Activated gamma-delta T cell treated with anti-CD3 and anti-CD28 coated beads, Interleukin-2, amount 50 U/mL, for 16 hours (primary cell): Measurements from ENCODE around the gene CNKSR3.
"Not testable (repeated sequence)": the region's sequence is repeated elsewhere in the genome, so short reads cannot be mapped to it uniquely, and the experiment has no call there.

Experiments used
- DNase-seq: peaks from one replicate; pipeline ENCODE4 v3.0.0-alpha.2; 2020; ENCODE audit warnings: low read depth

The CNKSR3 gene

DNA sequence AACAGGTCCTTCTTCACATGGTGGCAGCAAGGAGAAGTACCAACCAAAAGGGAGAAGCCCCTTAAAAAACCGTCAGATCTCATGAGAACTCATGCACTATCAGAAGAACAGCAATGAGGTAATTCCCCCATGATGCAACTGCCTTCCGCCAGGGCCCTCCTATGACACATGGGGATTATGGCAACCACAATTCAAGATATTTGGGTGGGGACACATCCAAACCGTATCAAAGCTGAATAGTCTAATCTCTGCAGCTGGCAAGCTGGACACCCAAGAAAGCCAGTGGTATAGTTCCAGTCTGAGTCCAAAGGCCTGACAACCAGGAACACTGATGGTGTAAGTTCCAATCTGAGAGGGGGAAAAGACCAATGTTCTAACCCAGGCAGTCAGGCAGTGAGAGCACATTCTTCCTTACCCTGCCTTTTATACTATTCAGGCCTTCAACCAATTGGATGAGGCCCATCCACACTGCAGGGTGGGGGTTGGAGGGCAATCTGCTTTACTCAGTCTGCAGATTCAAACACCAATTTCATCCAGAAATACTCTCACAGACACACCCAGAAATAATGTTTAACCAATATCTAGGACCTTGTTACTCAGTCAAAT, 17.9 kb upstream of the CNKSR3 start:
- no peak for DNase-seq

DNA sequence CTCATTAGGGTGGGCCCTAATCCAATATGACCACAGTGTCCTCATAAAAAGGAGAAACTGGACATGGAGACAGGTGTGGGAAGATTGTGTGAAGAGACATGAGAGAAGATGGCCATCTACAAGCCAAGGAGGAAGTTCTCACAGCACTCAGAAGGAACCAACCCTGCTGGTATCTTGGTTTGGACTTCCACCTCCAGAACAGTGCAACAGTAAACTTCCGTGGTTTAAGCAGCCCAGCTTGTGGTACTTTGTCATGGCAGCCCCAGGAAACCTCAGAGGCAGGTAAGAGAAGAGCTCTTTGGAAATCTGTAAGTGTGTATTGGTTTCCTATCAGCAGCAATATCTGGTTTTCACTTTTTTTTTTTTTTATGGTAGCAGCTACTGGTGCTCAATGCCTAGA, 16.5 kb upstream of the CNKSR3 start:
- DNase-seq, result no peak

- DNase-seq, result no peak
These were observed 12.1 kb upstream of the CNKSR3 start for GRCh38 chr6:154522576-154522975.

DNA sequence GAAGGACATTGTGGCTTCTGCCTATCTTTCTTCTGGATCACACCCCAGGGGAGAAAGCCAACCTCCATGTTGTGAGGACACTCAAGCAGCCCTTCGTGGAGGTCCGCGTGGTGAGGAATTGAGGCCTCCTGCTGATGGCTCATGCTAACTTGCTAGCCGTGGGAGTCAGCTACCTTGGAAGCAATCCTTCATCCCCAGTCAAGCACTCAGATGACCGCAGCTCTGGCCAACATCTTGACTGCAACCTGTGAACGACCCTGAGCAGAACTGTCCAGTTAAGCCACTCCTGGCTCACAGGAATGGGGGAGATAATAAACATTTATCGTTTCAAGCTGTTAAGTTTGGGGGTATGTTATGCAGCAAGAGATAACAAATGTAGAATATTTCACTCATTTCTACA, 10.9 kb upstream of the CNKSR3 start:
- DNase-seq, result no peak

DNA sequence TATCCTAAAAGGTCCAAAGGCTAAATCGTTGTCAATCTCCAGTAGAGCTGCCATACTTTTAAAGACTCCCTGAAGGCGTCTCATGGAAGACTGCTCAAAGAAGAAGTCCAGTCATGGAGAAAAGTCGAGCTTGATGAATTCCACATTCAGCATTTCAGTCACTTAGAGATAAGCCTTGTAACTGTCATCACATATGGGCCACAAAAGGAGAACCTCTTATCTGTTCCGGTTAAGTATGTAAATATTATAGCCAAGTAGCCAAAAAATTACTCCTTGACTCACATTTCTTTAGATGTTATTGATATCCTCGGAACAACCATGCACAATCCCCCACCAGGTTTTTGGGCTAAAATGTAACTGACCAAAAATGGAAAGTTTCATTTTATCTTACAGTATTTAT, 9.8 kb upstream of the CNKSR3 start:
- no peak for DNase-seq

GRCh38 chr6:154518396-154518795, 7.9 kb upstream of the CNKSR3 start:
- DNase-seq, result no peak

- no peak for DNase-seq
These were observed 5.8 kb upstream of the CNKSR3 start for GRCh38 chr6:154516276-154516675.

DNA sequence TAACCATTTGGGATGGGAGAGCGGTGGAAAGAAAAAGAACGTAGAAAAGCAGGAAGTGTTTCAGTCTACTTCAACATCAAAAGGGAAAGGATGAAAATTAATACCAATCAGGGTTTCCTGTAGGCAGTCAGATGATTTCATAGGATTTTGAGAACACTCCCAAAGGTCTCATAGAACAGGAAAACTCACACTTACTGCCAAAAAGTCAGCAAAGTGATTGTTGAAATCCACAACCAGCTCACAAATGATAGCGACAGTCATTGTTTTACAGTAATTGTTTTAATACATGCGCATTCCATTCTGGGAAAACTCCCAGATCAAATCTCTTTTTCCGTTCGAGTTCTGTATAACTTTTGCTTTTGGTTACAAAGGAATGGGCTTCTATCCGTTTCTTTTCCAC, 5.3 kb upstream of the CNKSR3 start:
- no peak for DNase-seq

GRCh38 chr6:154515076-154515475, 4.6 kb upstream of the CNKSR3 start:
- DNase-seq, result not testable (repeated sequence)

- DNase-seq, result no peak
These were observed 4.0 kb upstream of the CNKSR3 start for GRCh38 chr6:154514481-154514880.

GRCh38 chr6:154513601-154514320, 3.3 kb upstream of the CNKSR3 start:
- no peak for DNase-seq

DNA sequence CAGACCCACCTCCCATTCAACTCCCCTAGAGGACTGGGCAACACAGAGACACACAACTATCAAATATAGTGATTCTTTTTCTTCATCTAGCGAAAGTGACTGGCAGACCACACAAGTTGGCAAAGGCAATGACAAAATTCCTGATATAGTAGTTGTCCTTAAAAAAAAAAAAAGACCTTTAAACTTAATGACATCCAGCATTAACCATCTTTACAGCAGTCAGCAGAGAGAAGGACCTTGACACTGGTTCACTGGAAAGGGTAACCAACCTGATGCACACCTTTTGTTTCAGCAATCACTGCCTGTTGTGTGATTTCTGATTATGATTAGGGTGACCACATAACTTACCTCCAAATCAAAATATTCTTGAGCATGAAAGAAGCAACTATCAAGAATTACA, 1.7 kb upstream of the CNKSR3 start:
- no peak for DNase-seq

GRCh38 chr6:154511791-154512190, 1.3 kb upstream of the CNKSR3 start:
- no peak for DNase-seq

DNA sequence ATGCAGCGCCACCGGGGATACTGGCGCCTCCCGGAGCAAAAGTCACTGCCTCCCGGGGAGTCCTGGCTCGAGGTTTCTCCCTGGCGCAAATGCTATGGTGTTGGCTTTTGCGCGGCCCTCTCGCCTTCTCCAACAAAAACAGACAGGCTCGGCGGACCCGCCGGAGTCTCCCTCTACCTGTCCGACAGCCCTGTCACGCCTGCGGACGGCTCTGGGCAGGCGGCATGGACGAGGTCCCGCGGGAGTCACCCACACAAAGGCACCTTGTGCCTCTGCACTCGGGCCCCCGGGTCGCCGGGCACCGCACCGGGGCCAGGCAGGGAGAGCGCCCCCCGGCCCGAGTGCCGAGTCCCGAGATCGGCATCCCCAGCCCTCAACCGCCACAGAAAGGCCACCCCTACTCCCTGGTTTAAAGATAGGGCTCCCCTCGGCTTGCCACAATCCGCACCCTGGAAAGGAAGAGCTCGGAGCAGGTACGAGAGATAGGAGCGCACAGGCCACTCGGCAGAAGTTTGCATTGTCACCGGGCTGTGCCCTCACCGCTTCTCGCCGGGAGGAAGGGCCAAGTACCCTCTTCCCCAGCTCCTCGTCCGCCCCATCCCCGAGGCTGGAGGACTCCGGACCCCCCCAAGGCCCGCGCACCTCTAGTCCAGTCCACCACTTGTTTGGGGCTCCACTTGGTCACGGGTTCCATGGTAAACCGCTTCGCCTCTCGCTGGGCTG, 903 bp downstream of the CNKSR3 start:
- DNase-seq, result no peak

- no peak for DNase-seq
These were observed 1.7 kb downstream of the CNKSR3 start for GRCh38 chr6:154508573-154509375.

DNA sequence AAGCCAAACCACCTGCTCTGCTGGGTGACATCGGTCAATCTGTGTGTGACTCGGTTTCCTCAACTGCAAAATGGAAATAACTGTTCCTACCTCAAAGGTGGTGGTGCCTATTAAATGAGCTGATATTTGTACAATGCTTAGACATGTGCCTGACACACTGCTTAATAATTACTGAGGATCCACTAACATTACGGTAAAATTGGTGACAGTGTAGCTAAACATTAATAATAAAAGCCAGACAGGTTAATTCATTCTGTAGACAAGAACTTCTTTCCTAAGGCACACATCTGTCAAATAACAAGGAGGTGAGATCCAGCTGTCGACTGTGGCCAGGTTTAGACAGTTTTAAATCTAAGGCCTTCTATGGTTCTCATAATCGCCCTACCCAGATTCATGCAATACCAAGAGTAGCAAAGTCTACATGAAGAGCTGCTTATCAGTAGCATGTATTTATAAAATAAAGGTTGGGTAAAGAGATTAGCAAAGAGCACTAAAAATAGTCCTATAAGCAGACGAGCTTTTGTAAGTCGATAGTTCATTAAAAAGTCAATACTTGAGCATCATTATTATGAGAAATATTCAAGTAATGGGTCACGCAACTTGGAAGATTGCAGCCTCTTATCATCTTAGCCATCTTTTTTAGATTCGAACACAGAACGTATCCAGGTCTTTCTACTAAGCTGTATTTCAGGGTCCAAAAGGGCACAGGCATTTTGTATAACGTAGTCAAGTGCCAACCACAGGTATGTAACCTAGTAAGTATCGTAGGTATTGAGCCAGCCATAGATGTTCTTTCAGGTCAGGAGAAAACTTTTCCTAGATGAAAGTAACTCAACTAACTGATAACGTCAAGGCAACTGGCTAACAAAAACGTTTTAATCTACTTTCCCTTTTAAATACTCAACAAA, 3.2 kb downstream of the CNKSR3 start:
- DNase-seq, result no peak

DNA sequence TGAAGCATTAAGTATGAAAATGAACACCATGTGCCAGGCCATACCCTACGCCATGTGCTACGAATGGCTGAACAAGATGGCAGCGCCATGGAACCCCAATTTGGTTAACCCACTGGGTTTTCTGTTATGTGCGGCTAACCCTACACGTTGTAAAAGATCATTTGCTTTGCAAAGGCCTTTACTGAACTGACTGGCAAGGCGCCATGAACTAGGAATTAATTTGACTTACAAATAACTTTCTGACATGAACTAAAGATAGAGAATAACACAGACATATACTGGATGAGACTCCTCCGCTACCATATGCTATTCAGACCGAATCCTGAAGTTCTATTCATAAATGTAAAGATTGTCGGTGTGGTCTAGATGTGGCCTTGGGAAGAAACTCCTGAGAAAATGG, 3.9 kb downstream of the CNKSR3 start:
- no peak for DNase-seq

DNA sequence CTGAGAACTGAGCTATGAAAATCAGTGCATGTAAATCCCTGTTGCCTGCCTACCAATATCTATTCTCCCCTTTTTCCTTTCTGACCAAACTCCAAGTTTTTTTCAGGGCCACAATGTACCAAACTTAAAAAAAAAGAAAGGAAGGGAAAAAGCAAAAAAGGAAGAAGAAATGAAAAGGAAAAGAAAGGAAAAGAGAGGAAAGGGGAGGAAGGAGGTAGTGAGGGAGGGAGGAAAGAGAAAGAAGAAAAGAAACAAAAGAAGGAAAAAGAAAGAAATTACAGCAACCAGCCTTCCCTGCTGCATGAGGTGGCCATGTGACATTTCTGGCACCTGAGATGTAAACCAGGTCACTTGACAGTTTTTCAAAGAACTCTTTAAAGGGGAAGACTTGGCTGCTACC, 4.4 kb downstream of the CNKSR3 start:
- DNase-seq, result no peak

DNA sequence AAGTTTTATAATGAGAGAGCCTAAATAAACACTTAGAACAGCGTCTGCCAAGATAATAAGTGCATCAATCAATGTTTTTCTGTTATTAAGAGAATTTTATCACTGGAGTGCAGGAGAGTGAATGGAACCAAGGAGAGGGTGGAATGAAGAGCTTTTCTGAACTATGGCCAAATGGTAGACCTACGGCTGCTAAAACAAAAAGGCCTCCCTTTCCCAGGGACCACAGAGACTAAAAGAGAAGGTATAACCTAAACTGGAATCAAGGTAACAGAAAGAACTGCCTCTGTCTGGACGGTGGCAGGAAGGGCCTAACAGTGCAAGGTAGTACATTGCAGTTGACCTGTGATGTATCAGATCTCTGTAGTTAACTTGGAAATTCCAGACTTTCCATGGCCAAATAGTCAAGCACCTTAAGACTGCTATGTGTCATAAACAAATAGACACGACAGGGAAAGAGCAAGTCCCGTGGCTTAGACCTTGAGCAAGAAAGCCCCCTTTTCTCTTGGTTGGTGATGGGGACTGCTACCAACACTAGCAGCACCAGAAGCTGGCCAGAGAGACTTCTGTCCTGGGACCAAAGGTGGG, 5.5 kb downstream of the CNKSR3 start:
- no peak for DNase-seq

DNA sequence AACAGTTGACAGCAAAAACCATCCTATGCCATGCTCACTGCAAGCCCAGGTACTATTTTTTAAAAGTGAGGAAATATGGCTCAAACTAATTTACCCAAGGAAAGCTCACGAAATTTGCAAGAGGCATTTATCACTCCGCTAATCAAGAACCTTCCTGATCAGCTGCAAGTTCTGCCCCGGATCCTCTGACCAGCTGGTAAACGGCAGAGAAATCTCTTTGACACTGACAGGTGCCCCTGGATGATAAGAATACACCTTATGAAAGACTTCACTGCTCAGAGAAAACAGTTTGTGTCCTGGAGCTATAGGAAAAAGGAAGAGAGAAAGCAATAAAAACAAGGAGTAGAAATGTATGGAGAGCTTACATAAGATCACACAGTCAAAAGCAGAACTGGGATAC, 6.4 kb downstream of the CNKSR3 start:
- no peak for DNase-seq

DNA sequence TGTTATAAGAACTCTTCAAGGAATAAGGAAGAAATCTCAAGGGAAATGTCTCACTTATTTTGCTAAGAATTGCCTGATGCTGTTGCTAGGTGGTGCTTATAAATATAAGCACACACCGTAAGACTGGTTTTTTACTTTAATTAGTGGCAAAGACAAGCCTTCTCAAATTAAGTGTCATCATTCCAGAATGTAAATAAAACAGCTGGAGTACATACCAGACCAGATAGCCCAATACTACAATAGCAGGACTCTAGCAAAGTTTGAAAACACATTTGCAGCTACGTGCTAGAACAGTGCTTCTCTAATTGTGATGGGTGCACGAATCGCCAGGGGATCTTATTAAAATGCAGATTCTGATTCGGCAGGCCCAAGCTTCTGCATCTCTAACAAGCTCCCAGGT, 6.8 kb downstream of the CNKSR3 start:
- no peak for DNase-seq
